A549 (cell line): ENCODE data around the gene KDM8.

ENCODE experiments used
- CHD2 ChIP-seq: fragments of 150-350 bp; IDR thresholded peaks from 2 replicates; pipeline ENCODE4 v1.6.1; 2014; ENCODE audit warnings: low read length; ENCODE audit not compliant: partially characterized antibody
- CHD4 ChIP-seq: fragments of 200-600 bp; sonication (generic); IDR thresholded peaks from 2 replicates; pipeline ENCODE4 v1.6.1; 2016; ENCODE audit warnings: antibody characterized with exemption, mild to moderate bottlenecking, borderline replicate concordance
- CTCF ChIP-seq: fragments of >200 bp; sonication (Bioruptor Twin); formaldehyde crosslinking; IDR thresholded peaks from 3 replicates; pipeline ENCODE4 v1.5.1; 2016
- EHF ChIP-seq: fragments of 250-450 bp; sonication (Bioruptor Pico); IDR thresholded peaks from 2 replicates; pipeline ENCODE4 v1.5.0; 2020; ENCODE audit warnings: mild to moderate bottlenecking
- FOXS1 ChIP-seq: fragments of 250-450 bp; sonication (Bioruptor Pico); IDR thresholded peaks from 2 replicates; pipeline ENCODE4 v1.5.0; 2020; ENCODE audit warnings: mild to moderate bottlenecking, moderate library complexity
- MAFK ChIP-seq: fragments of 450-650 bp; IDR thresholded peaks from 2 replicates; pipeline ENCODE4 v1.6.1; 2014; ENCODE audit not compliant: partially characterized antibody
- MAX ChIP-seq: IDR thresholded peaks from 2 replicates; pipeline ENCODE4 v1.6.1; 2012
- PBX3 ChIP-seq: IDR thresholded peaks from 2 replicates; pipeline ENCODE4 v1.6.1; 2012
- POLR2A ChIP-seq: IDR thresholded peaks from 2 replicates; pipeline ENCODE4 v1.6.1; 2012; ENCODE audit warnings: mild to moderate bottlenecking, low read length
- RCOR1 ChIP-seq: fragments of 150-350 bp; IDR thresholded peaks from 2 replicates; pipeline ENCODE4 v1.6.1; 2014; ENCODE audit warnings: antibody characterized with exemption, low read length, low read depth
- REST ChIP-seq: fragments of 200-600 bp; sonication (generic); IDR thresholded peaks from 2 replicates; pipeline ENCODE4 v1.6.1; 2016; ENCODE audit warnings: antibody characterized with exemption, mild to moderate bottlenecking, moderate library complexity

GRCh38 chr16:27226976-27227705 is 23.8 kb downstream of the KDM8 start:
- TF ChIP-seq PBX3 (no peak), MAFK (no peak), CTCF (no peak), POLR2A (no peak), MAX (no peak), REST (no peak), RCOR1 (no peak), FOXS1 (no peak), CHD4 (no peak), EHF (CRISPR knock-in tag) (no peak), CHD2 (no peak)
